Stimulated activated CD8-positive, alpha-beta memory T cell treated with anti-CD3 and anti-CD28 coated beads, Interleukin-2, amount 100 ng/mL, for 48 hours (primary cell): Measurements from ENCODE around the gene CACHD1.

ENCODE experiments used
- DNase-seq, 2 donors: peaks; one replicate each; pipeline ENCODE4 v3.0.0-alpha.2; 2020; ENCODE audit warnings: low read depth in 2 of 2

The CACHD1 gene

DNA sequence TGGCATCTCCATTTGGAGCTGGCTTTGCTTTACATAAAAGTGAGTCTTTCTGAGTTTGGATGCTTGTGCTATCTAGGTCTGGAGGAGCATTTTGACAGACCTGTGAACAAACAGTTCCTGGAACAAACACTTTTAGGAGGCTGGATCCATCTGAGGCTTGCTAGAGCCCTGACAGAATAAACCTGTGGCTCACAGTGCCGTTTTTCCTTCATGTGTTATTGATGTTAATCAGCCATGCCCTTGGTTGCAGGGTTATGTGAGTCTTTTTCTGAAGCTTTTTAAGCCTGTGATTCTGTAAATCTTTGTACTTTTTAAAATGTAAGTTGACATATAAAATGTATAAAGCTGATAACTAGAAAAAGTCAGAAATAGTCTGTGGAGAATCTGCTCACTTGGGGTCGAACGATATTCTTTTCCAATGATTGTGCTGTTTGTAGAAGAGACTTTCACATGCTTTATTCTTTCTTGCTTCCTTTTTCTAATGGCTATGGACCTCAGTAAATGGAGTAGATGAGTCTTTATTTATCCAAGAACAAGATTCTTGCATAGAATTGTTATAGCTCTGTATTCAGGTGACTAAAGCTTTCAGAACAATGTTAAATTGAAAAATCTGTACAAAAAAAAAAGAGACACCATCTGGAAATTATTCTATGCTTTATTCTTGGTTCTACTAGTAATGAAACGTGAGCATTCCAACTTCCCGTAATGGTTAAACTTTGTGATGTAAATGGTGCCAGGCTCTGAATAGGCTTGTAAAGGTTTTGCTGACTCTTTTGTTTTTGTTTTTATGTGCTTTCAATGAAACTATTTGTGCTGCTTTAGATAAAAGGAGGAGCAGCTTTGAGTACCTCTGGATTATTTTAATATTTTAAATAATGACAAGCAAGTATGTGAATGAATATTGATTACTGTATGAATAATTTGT is 53.7 kb downstream of the CACHD1 start:
- DNase-seq: no peak

DNA sequence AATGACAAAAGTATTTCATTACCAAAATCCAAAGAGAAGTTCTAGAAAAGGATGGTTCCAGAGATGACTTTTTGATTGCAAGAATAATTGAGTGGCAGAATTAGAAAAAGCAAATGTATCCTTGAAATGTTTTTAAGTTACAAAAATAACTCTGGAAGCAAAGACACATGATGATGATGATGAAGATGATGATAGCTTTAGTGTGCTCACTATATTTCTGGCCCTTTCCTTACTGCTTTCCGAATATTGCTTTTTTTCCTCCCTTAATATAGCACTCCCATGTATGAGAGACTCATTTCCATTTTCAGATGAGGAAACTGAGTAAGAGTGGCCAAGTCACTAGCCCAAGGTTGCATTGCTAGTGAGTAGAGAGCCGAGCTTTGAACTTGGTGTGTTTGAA is 54.7 kb downstream of the CACHD1 start:
- DNase-seq: no peak

DNA sequence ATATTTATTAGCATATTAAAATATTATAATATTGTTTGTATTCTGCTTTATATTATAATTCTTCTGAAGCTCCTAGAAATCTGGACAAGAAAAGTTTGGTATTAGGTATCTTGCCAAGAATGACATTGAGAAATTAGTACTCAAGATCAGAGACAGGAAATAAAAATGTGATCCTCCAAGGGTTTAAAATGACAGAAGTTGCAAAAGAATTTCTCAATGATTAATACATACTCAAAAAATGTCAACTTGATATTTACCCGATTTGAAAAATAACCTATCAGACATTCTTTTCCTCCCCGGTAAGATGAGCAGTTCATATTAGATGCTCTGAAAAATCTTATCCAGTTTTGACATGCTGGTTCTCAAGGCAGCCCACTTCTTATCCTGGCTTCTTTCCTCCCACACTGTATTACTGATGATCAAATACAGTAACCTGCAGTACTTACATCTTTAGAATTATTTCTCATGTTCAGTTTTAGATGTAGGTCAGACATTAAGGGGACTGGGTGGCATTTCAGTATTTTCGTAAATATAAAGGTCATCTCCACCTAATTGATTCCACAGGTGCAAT is 55.3 kb downstream of the CACHD1 start:
- no peak for DNase-seq

DNA sequence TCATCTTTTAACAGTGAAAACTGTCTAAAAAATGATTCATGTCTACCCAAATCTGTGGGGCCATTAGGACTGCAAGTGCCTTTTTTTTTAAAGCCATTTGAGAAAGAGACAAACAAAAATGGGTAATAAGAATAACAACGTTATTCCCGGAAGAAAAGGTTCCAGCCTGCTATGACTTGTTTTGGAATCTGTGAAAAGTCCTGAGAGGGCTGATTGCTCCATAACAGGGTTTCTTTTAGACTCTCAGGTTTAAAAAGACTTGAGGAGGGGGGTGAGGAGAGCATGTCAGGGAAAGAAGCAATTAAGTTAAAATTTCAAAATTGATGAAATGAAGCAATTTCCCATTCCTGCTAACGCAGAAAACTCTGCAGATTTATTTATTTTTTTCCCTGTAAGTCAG is 56.4 kb downstream of the CACHD1 start:
- no peak for DNase-seq

DNA sequence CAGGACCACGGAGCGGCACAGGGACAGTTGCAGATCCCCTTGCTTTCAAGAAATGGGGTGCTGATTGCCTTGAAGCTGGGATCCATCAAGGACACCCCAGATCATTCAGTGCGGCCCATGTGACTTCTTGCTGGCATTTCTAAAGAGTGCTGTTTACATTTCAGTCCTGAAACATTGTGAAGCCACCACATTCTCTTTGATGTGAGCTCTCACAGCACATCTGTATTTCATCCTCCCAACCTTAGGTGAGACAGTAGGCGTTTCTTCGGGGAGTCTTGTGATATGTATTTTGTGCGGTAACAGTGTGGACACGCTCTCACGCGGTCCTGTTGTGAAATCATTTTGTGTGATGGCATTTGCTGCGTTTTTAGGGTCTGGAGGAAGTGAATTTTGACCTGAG is 57.2 kb downstream of the CACHD1 start:
- no peak for DNase-seq

DNA sequence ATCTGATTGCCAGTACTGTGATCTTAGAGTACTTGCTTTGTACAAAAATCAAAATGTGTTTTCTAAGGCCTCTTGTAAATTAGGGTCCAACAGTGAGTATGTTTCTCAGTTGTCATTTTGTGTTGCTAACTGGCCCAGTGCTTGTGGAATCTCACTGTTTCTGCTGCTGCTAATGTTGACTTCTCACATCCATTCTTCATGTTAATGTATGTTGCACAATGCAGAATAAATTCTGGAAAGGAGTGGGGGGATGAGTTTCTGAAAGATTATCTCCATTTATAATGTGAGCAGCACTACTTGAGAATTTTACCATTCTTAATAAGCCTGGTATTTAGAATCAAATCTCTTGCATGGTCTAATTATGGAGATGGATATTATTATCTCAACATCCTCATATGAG is 57.9 kb downstream of the CACHD1 start:
- DNase-seq: no peak

DNA sequence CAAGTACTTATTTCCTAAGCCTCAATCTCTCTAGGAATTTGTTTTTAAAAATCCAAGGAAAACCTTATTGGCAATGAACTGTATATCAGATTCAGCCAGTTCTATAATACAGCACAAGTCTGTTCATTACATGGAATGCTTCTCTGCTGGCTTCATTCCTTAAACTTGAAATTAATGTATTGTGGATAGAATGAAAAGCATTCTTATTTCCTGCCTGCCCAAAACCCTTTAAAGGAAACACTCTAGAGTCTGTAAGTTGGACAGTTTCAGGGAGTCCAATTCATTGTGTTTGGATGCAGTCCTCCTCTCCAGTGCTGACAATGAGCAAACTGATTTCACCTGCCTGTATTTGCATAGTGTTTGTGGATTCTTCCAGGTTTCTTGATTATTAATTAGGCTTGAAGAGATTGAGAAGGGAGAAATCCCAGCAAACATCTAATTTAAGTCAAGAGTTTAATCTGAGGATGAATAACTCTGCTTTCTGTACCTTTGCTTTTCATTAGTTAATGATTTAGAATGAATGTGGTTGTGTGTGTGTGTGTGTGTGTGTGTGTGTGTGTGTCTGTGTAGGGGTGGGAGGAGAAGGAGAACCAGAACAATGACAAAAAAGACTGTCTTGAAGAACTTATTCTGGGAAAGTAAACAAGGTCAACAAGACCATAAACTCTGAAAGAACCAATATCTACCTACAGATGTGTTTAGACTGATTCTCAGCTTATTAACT is 61.2 kb downstream of the CACHD1 start:
- DNase-seq: no peak

DNA sequence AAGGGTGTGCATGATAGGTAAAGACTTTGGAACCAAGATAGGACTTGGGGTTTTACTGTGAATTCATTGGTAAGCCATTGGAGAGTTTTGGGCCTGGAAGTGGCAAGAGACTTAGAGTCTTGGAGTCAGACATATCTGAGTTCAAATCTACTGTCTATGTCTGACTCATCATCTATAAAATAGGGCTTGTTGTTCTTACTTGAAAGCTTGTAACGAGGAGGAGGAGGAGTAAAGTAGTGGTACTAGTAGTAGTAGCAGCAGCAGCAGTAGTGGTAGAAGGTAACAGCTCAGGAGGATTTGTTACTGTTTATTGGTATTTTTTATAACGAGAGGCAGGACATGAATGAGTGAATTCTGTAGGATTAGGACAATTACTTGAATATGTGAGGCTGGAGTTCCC is 62.7 kb downstream of the CACHD1 start:
- DNase-seq: no peak

DNA sequence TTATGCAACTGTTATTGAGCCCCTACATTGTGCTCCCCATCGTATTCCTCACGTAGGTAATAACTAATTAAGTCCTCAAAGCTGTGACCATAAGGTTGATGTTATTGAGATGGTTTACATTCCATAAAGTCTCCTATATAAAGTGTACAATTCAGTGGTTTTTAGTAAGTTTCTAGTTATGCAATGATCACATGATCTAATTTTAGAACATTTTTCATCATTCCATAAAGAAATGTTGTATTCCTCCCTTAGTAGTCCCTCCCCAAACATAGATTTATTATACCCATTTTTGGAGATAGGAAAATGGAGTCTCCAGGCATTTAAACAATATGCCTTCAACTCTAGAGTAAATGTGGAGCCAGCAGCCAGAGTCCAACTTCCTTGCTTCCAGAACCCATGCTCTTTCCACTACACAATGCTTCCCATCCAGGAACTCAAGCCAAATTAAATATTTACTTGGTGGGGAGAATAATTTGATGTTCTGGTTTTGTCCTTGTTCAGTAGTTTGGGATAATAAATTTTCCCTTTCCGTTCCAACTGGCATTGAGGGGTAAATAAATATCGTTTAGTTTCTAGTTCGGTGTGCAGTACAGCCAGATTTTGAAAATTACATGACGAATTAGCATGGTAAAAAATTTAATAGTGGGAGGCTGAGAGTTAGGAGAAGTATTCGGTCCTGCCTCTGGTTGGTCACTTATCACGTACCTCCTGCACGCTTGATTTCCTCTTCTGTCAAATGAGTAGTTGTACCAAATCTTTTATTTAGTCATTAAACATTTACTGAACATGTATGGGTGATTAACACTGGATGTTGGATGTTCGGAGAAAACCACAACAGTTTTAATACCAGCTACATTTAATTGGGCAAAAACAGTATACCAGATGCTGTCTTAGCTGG is 66.3 kb downstream of the CACHD1 start:
- no peak for DNase-seq

DNA sequence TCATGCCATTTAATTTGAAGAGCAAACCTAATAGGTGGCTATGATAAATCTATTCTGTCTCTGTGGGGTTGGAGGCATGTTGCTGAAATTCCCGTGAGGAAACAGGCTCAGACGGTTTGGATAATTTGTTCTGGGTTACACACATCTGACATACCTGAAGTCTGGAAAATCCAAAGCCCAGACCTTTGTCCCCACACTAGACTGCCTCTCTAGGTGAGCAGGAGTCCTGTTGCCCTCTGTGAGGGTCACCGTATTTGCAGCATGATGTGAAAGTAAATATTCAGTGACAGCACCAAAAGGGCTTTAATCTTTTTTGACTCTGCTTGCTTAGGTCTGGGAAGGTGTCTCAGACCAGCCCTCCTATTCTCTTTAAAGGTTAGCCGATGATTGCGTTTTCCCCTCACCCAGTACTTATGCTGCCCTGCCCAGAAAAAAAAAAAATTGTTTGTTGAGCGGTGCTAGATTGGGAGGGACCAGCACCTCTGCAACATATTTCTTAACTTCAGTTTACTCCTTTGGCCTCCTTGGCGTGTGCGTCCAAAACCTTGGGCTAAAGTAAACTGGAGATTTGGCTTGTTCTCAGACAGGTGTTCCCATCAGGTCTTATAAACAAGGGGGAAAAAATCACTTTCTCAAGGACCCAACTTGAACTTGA is 67.0 kb downstream of the CACHD1 start:
- no peak for DNase-seq

DNA sequence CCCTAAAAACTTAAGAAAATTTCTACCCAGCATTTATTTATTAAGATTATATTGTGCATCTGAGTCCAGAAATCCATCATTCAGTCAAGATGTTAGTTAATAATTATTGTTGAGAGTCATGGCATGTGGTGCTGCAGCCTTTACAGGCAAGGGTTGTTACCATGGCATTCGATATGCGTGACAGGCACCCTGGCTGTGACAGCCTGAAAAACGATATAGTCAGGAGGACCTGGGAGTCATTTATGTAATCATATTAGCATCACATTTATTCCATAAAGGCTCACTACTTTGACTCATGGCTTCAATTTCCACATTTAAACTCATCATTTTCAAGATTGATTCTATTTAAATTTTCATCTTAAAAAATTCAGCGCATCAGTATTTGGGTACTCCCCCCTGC is 68.0 kb downstream of the CACHD1 start:
- no peak for DNase-seq

DNA sequence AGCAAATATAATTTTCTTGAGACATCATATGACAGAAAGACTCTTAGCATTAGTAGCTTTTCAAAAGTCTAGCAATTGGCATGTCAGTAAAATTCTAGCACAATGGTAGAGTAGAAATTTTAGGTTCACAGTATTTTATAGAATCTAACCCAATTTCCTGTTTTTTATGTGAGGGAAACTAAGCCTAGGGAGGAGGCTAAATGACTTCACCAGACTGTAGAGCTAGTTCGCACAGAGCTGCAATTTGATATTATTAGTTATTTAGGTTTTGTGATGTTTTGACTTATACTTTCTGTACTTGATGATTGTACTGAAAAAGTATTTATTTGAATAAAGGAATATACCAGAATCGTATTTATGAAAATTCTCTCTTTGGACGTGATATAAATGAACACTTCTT is 68.5 kb downstream of the CACHD1 start:
- DNase-seq: no peak

DNA sequence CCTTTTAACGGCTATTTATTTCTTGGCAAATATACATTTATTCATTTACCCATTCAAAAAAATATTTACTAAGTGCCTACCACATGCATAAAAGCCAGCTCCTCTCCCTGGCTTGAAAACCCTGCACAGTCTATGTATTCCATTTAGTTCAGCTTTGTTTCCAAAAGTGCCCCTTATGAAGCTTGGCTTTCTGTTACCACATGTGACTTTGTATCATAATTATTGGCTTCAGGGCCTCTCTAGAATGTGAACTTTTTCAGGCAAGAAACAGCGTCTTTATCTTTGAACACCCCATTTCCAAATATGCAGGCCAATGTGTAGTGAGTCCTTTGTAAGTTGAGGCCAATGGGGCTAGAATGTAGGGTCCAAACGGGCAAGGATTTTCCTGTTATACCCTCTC is 69.4 kb downstream of the CACHD1 start:
- DNase-seq: no peak

DNA sequence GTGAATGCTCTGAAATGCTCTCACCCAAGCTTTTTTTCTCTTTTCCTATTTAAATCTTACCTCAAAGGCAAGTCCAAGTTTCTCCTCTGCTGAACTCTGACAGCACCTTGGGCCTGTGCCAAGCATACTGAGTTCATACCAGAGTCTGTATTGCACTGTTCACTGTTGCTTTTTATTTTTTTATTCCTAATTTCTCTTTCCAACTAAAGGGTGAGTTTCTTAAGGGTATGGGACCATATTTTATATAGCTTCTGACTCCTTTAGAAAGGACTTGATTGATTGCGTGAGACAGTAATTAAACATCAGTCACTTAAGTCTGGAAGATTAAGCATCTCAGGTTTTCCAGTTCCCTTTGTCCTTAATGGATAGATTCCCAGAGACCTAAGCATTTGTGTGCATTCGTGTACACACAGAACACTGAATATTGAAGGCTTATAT is 69.9 kb downstream of the CACHD1 start:
- no peak for DNase-seq

DNA sequence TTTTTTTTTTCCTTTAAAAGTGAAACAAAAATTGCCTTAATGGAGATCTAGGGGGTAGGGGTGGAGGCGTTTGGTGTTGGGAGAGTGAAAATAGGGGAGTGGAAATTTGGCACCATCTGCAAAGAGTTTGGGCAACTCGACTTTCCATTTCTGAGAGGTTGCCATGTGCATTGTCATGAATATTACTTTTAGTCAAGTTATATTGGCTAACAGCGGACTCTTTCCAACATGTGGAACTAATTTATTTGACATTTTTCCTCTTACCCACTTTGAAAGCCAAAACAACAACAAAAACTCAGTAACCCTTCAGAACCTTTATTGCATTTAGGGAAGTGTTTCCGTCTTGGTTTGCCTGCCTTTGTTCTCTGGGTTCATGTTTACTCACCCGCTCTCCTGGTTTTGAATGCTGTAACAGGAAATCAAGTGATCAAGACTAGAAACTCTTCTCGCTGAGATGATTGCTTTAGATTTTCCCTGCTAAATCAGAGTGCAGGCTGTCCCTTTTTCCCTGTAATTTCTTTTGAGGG is 70.4 kb downstream of the CACHD1 start:
- no peak for DNase-seq

DNA sequence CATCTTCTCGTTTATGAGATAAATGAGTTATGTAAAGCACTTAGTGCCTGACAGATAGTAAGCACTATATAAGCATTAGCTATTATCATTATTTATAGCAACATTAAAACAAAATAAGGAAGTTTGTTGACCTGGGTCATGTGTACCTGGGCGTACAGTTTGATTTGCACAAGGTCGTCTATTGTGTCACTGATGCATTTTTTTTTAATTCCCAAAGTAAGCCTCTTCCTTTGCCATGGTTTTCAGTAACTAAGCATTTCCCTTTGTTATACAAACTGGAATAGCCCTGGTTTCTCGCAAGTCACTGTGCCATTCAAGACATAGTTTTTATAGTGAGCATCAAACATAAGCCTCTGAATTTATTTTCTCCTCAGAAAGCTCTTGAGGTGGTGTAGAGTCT is 72.2 kb downstream of the CACHD1 start:
- no peak for DNase-seq

DNA sequence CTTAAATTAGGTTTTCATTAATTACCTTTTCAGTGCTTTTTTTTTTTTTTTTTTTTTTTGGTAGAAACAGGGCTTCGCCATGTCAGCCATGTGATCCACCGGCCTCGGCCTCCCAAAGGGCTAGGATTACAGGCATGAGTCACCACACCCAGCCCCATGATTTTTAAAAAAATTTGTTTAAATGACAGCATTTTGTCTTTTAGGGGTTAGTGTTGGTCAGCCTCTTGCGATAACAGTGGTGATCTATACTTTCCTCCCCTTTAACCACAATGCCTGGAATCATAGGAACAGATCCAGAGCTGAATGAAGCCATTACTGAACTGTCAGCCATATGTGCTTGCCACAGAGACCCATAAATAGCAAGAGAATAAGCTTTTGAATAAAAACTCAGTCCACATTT is 73.9 kb downstream of the CACHD1 start:
- DNase-seq: no peak

DNA sequence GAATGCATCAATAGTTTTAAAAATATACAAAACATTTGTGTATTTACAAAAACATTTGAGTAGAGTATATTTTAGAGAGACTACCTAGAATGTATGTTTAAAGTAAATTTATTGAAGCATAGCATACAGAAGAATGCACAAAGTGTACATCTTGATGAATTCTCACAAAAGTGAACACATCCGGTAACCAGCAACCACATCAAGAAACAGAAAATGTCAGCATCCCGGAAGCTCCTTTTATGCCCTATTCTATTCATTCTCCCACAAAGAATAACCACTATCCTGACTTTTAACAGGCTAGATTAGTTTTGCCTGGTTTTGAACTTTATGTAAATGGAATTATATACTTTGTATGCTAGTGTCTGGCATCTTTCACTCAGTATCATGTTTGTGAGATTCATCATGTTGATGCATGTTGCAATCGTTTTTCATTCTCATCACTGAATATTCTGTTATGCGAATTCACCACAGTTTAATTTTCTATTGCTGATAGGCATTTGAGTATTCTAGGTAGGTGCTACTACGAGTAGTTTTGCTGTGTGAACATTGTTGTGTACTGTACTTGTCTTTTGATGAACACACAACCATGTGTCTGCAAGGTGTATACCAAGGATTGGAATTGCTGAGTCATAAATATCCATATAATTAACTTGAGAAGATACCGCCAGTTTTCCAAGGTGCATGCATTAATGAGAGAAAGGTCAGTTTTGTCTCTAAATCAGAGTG is 75.4 kb downstream of the CACHD1 start:
- no peak for DNase-seq

DNA sequence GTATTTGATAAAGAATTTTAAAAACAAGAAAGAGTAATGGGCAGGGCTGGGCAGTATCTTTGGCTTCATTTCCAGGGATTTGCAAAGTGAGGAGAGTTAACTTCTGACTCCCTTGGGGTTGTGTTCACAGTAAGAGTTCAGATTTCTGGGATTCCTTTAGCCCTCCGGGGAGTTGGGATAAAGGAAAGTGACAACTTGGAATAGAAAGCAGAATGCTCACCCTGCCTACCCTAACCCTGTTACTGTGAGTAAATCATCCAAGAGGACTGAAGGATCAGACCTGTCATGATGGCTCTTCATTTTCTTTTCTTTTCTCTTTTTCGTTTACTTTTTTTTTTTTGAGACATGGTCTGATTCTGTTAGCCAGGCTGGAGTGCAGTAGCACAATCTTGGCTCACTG is 76.1 kb downstream of the CACHD1 start:
- DNase-seq: no peak
